Mammary microvascular endothelial cell (primary cell): ENCODE measurements around the gene B4GALNT3. TPM values are rescaled to one million over a fixed set of nuclear protein-coding genes. Genes with fewer than 3 reads are reported as not detected.

Experiments used
- total RNA-seq: library from RNA; depleted of rRNA; stranded (reverse); fragments of >200 nt; gene quantifications from 2 replicates; pipeline ENCODE4 v1.2.3, GENCODE V29; 2015

The B4GALNT3 gene
- 0.13 TPM in 1 of 2 replicates, not detected in the other for total RNA-seq

DNA sequence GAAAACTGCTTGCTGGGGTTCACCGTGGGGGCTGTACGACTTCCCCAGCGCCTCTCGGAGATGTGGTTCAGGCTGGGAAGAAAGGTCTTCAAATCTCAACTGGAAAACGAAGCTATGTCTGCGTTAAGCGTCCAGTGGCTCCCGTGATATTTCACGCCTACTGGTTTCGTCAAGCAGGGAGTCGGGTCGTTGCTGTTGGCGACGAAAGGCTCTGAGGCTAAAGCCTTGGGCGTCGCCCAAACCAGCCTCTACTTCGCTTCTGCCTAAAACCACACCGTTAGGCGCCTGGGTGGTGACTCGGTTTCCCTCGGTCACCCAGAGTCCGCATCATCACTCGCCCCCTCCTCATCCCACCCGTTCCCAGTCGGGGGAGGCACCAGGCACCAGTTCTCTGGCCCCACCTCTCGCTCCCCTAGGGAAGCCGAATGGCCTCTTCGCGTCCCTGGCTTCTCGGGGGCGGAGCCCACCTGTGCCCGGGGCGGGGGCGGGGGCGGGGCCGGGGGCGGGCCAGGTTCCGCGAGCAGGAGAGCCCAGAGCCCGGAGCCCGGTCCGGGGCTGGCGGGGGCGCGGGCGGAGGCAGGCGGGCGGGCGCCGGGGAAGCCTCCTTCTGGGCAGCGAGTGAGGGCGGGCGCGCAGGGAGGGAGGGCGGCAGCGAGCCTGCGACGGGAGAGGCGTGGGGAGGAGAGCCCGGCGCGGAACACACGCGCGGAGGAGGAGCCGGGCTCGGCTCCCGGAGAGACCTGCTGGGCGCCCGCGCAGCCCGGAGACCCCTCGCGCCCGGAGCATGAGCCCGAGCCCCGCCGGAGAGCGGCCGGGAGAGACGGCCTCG, at the start of gene B4GALNT3:
TSS of gene B4GALNT3 (plus strand) at position 510 of the 829 bp plus-strand sequence. CDS start 438 bp downstream, outside the sequence.

Other genes with a start within 250 kb of the B4GALNT3 start
- gene SLC6A12, start 245.8 kb upstream of the B4GALNT3 start, total RNA-seq = not detected in 2 replicates
- gene SLC6A13, start 197.1 kb upstream of the B4GALNT3 start, total RNA-seq = not detected in 2 replicates
- 42.3 and 49.0 TPM in 2 replicates for gene KDM5A, start 70.6 kb upstream of the B4GALNT3 start, total RNA-seq
- 6.1 and 8.9 TPM in 2 replicates for gene CCDC77, start 58.3 kb upstream of the B4GALNT3 start, total RNA-seq
- gene NINJ2, start 203.5 kb downstream of the B4GALNT3 start, total RNA-seq = 0.93 and 5.7 TPM in 2 replicates